ENCODE measurements around the gene ANAPC5. TPM values are rescaled to one million over a fixed set of nuclear protein-coding genes. Genes with fewer than 3 reads are reported as not detected.
"Not testable (repeated sequence)": the region's sequence is repeated elsewhere in the genome, so short reads cannot be mapped to it uniquely, and the experiment has no call there.

Gene ANAPC5
- total RNA-seq, 3 donors from 2014 or later = 89.8 to 98.1 (median 93.8) TPM

DNA sequence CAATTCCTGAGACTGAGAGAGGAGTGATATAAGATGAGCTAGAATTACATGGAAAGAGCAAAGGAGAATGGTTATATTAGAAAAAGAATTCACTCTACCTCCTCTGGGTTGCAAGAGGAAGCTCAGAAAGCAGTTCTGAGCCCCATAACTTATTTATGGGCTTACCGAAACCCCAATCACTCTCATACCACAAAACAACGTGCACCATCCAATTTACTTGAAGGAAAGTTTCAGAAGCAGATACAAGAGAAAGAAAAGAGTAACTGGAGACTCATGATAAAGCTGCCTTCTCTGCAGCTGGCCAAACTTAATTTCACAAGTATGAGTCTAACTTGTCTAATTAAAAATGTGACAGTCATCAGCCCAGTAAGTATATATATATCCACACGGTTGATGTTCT, 28.3 kb downstream of the ANAPC5 start:
- TF ChIP-seq, protein P1, sequence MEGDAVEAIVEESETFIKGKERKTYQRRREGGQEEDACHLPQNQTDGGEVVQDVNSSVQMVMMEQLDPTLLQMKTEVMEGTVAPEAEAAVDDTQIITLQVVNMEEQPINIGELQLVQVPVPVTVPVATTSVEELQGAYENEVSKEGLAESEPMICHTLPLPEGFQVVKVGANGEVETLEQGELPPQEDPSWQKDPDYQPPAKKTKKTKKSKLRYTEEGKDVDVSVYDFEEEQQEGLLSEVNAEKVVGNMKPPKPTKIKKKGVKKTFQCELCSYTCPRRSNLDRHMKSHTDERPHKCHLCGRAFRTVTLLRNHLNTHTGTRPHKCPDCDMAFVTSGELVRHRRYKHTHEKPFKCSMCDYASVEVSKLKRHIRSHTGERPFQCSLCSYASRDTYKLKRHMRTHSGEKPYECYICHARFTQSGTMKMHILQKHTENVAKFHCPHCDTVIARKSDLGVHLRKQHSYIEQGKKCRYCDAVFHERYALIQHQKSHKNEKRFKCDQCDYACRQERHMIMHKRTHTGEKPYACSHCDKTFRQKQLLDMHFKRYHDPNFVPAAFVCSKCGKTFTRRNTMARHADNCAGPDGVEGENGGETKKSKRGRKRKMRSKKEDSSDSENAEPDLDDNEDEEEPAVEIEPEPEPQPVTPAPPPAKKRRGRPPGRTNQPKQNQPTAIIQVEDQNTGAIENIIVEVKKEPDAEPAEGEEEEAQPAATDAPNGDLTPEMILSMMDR (IDR thresholded peaks at IDR 0.05) = no peak
- Histone ChIP-seq H3K9me3 (no peaks in the 10 kb centered on the region), H3K4me3 (no peak overlapping the region), H3K4me1 (ENCODE audit: low read depth) (no peaks in the 10 kb centered on the region), H3K36me3 (ENCODE audit: low read depth) (peaks cover 4% of the 10 kb centered on the region)
- ATAC-seq (no peak), DNase-seq (no peak)
- intact Hi-C loops (cut with DNase I, micrococcal nuclease) = no loop called here

DNA sequence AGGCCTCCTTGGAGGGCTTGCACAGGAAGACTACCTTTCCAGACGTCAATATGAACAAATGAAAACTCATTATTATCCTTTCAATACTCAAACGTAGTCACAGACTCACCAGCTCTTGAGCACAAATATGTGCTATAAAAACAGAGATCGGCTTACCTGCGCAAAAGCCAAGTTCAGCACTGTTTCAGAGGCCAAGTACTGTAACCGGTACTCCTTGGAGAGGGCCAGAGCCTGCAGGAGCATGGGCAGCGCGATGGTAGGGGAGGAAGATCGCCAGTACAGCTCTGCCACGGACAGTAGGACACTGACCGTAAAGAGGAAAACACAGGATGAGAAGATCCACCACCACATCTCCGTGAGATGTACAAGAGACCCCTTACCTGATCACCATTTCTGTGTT, 34.1 kb downstream of the ANAPC5 start:
- no peaks in the 10 kb centered on the region for H3K4me1 ChIP-seq (ENCODE audit: low read depth)
- no peak for ATAC-seq
- no peak overlapping the region for H3K4me3 ChIP-seq
- intact Hi-C loops (cut with DNase I, micrococcal nuclease) = no loop called here
- no peaks in the 10 kb centered on the region for H3K9me3 ChIP-seq
- TF ChIP-seq, protein P1 (IDR thresholded peaks at IDR 0.05) = no peak
- DNase-seq = no peak
- H3K36me3 ChIP-seq (ENCODE audit: low read depth) = no peaks in the 10 kb centered on the region

- no peak for ATAC-seq
Measured at GRCh38 chr12:121314431-121314830, 37.8 kb downstream of the ANAPC5 start.

DNA sequence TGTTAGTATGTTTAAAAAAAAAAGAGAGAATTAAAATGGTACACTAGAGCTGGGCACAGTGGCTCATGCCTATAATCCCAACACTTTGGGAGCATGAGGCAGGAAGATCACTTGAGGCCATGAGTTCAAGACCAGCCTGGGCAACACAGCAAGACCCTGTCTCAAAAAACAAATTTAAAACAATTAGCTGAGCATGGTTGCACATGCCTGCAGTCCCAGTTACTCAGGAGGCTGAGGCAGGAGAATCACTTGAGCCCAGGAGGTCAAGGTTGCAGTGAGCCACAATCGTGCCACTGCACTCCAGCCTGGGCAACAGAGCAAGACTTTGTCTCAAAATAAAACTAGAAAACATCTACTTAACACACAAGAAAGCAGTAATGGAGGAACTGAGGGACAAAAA, 42.0 kb downstream of the ANAPC5 start:
- DNase-seq; H3K9me3 ChIP-seq; H3K4me3 ChIP-seq; H3K4me1 ChIP-seq (ENCODE audit: low read depth); intact Hi-C loops (cut with DNase I, micrococcal nuclease); ATAC-seq; H3K36me3 ChIP-seq (ENCODE audit: low read depth): not testable (repeated sequence)

More at GRCh38 chr12:121314431-121314830, 37.8 kb downstream of the ANAPC5 start:
- no peaks in the 10 kb centered on the region for H3K4me1 ChIP-seq (ENCODE audit: low read depth)
- no peak overlapping the region for H3K4me3 ChIP-seq
- intact Hi-C loops (cut with DNase I, micrococcal nuclease) = no loop called here
- no peak for DNase-seq
- TF ChIP-seq, protein P1 (IDR thresholded peaks at IDR 0.05) = no peak
- H3K36me3 ChIP-seq (ENCODE audit: low read depth) = no peaks in the 10 kb centered on the region
- no peaks in the 10 kb centered on the region for H3K9me3 ChIP-seq

- intact Hi-C loops (cut with DNase I, micrococcal nuclease); DNase-seq; H3K36me3 ChIP-seq (ENCODE audit: low read depth); H3K9me3 ChIP-seq; ATAC-seq; H3K4me3 ChIP-seq; H3K4me1 ChIP-seq (ENCODE audit: low read depth): not testable (repeated sequence)
Measured at GRCh38 chr12:121307397-121307796, 44.8 kb downstream of the ANAPC5 start.

DNA sequence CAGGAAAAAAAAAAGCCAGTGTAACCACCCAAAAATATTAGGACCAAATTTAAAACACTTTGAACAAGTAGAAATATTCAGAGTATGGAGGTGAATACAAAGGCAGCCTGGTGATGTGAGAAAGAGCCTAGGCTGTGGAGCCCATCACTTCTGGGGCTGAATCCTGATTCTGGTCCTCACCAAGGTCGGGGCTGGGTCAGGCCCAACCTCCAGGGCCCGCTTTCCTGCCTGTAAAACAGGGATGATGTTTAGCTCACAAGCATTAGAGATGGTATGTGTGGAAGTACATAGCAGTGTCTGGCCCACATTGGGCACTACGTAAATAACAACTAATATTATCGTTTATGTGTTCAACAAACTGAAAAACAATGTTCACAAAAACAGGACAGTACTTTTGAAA, 47.9 kb downstream of the ANAPC5 start:
- no peak for ATAC-seq
- intact Hi-C loops (cut with DNase I, micrococcal nuclease) = no loop called here

More for the DNA sequence above, 47.9 kb downstream of the ANAPC5 start:
- peaks cover 6% of the 10 kb centered on the region for H3K4me1 ChIP-seq (ENCODE audit: low read depth)
- no peak overlapping the region for H3K4me3 ChIP-seq
- DNase-seq = no peak
- no peaks in the 10 kb centered on the region for H3K36me3 ChIP-seq (ENCODE audit: low read depth)
- no peaks in the 10 kb centered on the region for H3K9me3 ChIP-seq
- TF ChIP-seq, protein P1 (IDR thresholded peaks at IDR 0.05) = no peak
